ENCODE data around the gene DEFB131B. TPM values are rescaled to one million over a fixed set of nuclear protein-coding genes. Genes with fewer than 3 reads are reported as not detected.
A peak's percentile ranks its signal among the peaks of the same experiment; 100 is the strongest.
"Not testable (repeated sequence)": the region's sequence is repeated elsewhere in the genome, so short reads cannot be mapped to it uniquely, and the experiment has no call there.

Gene DEFB131B
- total RNA-seq, 1 donor, result not detected

- not testable (repeated sequence) for H3K4me1 ChIP-seq (ENCODE audit: insufficient read depth, low read length); H3K4me2 ChIP-seq (ENCODE audit: insufficient read depth, low read length); DNase-seq (ENCODE audit: insufficient read length, low spot score, missing footprints); H3K36me3 ChIP-seq (ENCODE audit: insufficient read depth, low read length); H3K27me3 ChIP-seq (ENCODE audit: insufficient read depth, low read length); H3K27ac ChIP-seq (ENCODE audit: low read depth, low read length); H4K20me1 ChIP-seq (ENCODE audit: insufficient read depth, low read length); H2AFZ ChIP-seq (ENCODE audit: low read length); H3K4me3 ChIP-seq (ENCODE audit: insufficient read depth, low read length); H3K79me2 ChIP-seq (ENCODE audit: insufficient read depth, low read length); H3K9me3 ChIP-seq (ENCODE audit: low read depth, low read length)
- TF ChIP-seq, protein P1, sequence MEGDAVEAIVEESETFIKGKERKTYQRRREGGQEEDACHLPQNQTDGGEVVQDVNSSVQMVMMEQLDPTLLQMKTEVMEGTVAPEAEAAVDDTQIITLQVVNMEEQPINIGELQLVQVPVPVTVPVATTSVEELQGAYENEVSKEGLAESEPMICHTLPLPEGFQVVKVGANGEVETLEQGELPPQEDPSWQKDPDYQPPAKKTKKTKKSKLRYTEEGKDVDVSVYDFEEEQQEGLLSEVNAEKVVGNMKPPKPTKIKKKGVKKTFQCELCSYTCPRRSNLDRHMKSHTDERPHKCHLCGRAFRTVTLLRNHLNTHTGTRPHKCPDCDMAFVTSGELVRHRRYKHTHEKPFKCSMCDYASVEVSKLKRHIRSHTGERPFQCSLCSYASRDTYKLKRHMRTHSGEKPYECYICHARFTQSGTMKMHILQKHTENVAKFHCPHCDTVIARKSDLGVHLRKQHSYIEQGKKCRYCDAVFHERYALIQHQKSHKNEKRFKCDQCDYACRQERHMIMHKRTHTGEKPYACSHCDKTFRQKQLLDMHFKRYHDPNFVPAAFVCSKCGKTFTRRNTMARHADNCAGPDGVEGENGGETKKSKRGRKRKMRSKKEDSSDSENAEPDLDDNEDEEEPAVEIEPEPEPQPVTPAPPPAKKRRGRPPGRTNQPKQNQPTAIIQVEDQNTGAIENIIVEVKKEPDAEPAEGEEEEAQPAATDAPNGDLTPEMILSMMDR (IDR thresholded peaks at IDR 0.05; ENCODE audit: extremely low read depth, low read depth, low read length), result peak; percentile 16
Observed at GRCh38 chr11:71911321-71911985, 33.2 kb downstream of the DEFB131B start.

DNA sequence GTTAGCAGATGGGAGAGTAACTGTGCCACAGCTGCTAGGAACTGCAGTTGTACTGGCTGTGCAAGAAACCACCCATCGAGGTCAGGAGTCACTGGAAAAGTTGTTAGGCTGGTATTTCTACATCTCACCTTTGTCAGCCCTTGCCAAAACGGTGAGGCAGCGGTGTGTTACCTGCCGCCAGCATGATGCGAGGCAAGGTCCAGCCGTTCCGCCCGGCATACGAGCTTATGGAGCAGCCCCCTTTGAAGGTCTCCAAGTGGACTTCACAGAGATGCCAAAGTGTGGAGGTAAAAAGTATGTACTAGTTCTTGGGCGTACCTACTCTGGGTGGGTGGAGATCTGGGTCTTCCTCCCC is 33.7 kb downstream of the DEFB131B start:
- not testable (repeated sequence) for H3K36me3 ChIP-seq (ENCODE audit: insufficient read depth, low read length); H3K9me3 ChIP-seq (ENCODE audit: low read depth, low read length); H3K27me3 ChIP-seq (ENCODE audit: insufficient read depth, low read length); H3K4me3 ChIP-seq (ENCODE audit: insufficient read depth, low read length); H3K79me2 ChIP-seq (ENCODE audit: insufficient read depth, low read length); H3K4me2 ChIP-seq (ENCODE audit: insufficient read depth, low read length); DNase-seq (ENCODE audit: insufficient read length, low spot score, missing footprints); H3K4me1 ChIP-seq (ENCODE audit: insufficient read depth, low read length); H4K20me1 ChIP-seq (ENCODE audit: insufficient read depth, low read length); H2AFZ ChIP-seq (ENCODE audit: low read length); H3K27ac ChIP-seq (ENCODE audit: low read depth, low read length)

GRCh38 chr11:71913756-71914526 is 35.7 kb downstream of the DEFB131B start:
- H3K4me2 ChIP-seq (ENCODE audit: insufficient read depth, low read length), result no peak overlapping the region
- no peaks in the 10 kb centered on the region for H3K9me3 ChIP-seq (ENCODE audit: low read depth, low read length)
- H3K4me3 ChIP-seq (ENCODE audit: insufficient read depth, low read length), result no peak overlapping the region
- no peaks in the 10 kb centered on the region for H4K20me1 ChIP-seq (ENCODE audit: insufficient read depth, low read length)
- no peak overlapping the region for H3K27ac ChIP-seq (ENCODE audit: low read depth, low read length)
- H3K79me2 ChIP-seq (ENCODE audit: insufficient read depth, low read length), result no peaks in the 10 kb centered on the region
- H3K36me3 ChIP-seq (ENCODE audit: insufficient read depth, low read length), result peaks cover 9% of the 10 kb centered on the region
- TF ChIP-seq, protein P1 (IDR thresholded peaks at IDR 0.05; ENCODE audit: extremely low read depth, low read depth, low read length), result no peak
- DNase-seq (ENCODE audit: insufficient read length, low spot score, missing footprints), result peak; percentile 63
- H3K4me1 ChIP-seq (ENCODE audit: insufficient read depth, low read length), result no peaks in the 10 kb centered on the region
- no peak overlapping the region for H2AFZ ChIP-seq (ENCODE audit: low read length)
- H3K27me3 ChIP-seq (ENCODE audit: insufficient read depth, low read length), result no peaks in the 10 kb centered on the region

- Histone ChIP-seq H2AFZ (ENCODE audit: low read length) (no peak overlapping the region), H3K27me3 (ENCODE audit: insufficient read depth, low read length) (no peaks in the 10 kb centered on the region), H3K27ac (ENCODE audit: low read depth, low read length) (no peak overlapping the region), H3K4me3 (ENCODE audit: insufficient read depth, low read length) (no peak overlapping the region), H3K9me3 (ENCODE audit: low read depth, low read length) (no peaks in the 10 kb centered on the region), H3K79me2 (ENCODE audit: insufficient read depth, low read length) (no peaks in the 10 kb centered on the region), H3K36me3 (ENCODE audit: insufficient read depth, low read length) (peaks cover 9% of the 10 kb centered on the region), H3K4me1 (ENCODE audit: insufficient read depth, low read length) (no peaks in the 10 kb centered on the region), H4K20me1 (ENCODE audit: insufficient read depth, low read length) (no peaks in the 10 kb centered on the region), H3K4me2 (ENCODE audit: insufficient read depth, low read length) (no peak overlapping the region)
- TF ChIP-seq, protein P1 (IDR thresholded peaks at IDR 0.05; ENCODE audit: extremely low read depth, low read depth, low read length), result no peak
- DNase-seq (ENCODE audit: insufficient read length, low spot score, missing footprints), result no peak
Observed at GRCh38 chr11:71914617-71915189, 36.5 kb downstream of the DEFB131B start.

Data from osteoblast (primary cell).